Umbilical cord (tissue), 2 donors: Measurements from ENCODE around the gene KRTAP16-1. TPM values are rescaled to one million over a fixed set of nuclear protein-coding genes. Genes with fewer than 3 reads are reported as not detected.
"Not testable (repeated sequence)": the region's sequence is repeated elsewhere in the genome, so short reads cannot be mapped to it uniquely, and the experiment has no call there.

Experiments
- DNase-seq: peaks from one replicate; pipeline ENCODE4 v3.0.0-alpha.2; 2015; ENCODE audit warnings: low spot score
- total RNA-seq: library from RNA; depleted of rRNA; stranded (reverse); fragments of >200 nt; gene quantifications from one replicate; pipeline ENCODE4 v1.2.3, GENCODE V29; 2014; ENCODE audit warnings: low replicate concordance; ENCODE audit not compliant: insufficient read depth

Gene KRTAP16-1, protein sequence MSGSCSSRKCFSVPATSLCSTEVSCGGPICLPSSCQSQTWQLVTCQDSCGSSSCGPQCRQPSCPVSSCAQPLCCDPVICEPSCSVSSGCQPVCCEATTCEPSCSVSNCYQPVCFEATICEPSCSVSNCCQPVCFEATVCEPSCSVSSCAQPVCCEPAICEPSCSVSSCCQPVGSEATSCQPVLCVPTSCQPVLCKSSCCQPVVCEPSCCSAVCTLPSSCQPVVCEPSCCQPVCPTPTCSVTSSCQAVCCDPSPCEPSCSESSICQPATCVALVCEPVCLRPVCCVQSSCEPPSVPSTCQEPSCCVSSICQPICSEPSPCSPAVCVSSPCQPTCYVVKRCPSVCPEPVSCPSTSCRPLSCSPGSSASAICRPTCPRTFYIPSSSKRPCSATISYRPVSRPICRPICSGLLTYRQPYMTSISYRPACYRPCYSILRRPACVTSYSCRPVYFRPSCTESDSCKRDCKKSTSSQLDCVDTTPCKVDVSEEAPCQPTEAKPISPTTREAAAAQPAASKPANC
- total RNA-seq = not detected

DNA sequence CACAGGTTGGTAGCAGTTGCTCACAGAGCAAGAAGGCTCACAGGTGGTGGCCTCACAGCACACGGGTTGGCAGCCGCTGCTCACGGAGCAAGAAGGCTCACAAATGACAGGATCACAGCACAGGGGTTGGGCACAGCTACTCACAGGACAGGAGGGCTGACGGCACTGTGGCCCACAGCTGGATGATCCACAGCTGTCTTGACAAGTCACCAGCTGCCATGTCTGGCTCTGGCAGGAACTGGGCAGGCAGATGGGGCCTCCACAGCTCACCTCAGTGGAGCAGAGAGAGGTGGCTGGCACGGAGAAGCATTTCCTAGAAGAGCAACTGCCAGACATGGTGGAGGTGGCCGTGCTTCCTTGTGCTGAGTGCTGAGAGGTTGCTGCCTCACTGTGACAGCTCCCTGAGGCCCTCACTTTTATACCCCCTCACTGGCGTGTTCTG, at the start of gene KRTAP16-1:
Gene KRTAP16-1, minus strand, starts transcription at position 392 of the 442 bp plus-strand sequence. Its CDS starts 56 bp downstream, at position 336.
- DNase-seq = no peak

DNA sequence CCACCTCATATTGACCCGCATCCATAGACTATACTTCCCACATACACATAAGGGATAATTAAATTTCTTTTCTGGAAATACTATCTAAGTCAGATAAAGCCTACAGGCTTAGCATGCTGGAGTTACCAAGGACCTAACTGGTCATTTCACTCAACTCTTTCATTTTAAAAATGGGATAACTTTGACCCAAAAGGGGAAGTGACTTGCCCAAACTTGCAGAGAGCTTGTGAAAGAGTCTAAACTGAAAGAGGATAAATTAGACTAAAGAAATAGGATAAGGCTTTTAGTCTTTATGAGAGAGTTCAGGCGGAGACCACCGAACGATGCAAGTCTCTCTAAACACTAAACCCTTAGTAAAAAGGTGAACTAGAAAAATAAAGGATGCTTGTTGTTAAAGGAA, 45.4 kb upstream of the KRTAP16-1 start:
- no peak for DNase-seq

DNA sequence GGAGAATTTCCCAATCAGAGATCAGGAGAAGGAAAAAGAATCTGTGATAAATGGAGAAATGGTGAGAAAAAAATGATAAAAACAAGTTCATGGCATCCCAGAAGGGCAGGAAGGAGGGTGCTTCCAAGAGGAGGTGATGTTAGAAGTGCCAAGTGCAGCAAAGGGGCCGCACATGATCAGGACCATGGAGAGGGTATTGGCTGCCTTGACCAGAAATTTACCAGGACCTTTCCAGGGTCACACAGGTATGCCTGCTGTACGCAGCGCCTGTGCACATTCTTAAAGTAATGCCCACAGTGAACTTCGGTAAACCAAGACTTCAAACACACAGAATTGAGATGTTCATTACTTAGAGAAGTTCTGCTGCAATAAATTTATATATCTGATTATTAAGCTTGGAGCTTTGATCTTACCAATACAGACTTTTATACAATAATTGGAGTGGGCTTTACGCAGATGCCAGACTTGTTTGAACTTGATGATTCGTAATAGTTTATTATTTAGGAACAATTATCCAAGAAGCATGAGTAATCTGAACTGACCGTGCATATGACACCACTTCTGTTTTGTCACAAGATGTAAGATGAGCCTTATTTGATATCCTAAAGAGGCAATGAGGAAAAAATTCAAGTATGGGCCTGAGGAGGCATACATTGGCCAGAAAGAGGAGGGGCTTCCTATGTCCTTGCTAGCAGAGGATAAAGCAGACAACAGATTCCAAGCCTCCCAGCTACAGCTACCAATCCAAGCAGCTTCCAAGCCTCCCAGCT, 43.7 kb upstream of the KRTAP16-1 start:
- DNase-seq = no peak

DNA sequence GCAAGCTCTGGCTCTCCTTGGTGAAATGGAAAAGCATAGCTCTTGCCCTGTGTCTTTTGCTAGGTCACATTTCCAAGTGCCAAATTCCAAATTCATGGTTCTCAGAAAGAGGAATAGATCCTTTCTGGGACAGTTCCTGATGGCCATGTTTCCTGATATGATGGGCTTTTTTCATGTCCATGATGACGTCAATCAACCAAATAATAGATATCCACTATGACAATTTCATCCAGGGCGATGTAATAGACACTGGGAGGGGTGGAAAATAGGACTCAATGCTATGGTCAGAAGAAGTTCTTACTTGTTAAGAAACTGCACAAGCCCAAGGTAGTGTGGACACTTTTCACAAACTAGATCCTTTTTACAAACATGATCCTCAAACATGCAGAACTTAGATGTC, 42.1 kb upstream of the KRTAP16-1 start:
- DNase-seq = no peak

DNA sequence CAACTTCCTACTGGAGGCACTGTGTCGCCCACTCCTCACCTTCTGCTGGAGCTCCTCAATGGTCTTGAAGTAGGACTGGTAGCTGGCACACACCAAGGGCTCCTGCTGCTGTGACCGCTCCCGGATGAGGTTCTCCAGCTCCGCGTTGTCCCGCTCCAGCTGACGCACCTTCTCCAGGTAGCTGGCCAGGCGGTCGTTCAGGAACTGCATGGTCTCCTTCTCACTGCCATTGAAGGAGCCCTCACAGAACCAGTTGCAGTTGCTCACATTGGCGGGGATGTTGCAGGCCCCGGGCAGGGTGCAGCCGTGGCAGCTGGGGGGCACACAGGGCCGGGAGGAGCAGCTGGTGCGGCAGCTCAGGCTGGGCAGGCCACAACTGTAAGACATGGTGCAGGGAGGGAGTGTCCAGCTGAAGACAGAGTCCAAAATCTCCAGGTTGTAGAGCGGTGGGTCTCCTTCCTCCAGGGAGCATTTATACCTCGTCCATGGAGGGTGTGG, 41.3 kb upstream of the KRTAP16-1 start, which contains the start of gene KRT33A:
Gene KRT33A, minus strand, starts transcription at position 448 of the 498 bp plus-strand sequence. Its CDS starts 61 bp downstream, at position 387.
- DNase-seq = not testable (repeated sequence)

DNA sequence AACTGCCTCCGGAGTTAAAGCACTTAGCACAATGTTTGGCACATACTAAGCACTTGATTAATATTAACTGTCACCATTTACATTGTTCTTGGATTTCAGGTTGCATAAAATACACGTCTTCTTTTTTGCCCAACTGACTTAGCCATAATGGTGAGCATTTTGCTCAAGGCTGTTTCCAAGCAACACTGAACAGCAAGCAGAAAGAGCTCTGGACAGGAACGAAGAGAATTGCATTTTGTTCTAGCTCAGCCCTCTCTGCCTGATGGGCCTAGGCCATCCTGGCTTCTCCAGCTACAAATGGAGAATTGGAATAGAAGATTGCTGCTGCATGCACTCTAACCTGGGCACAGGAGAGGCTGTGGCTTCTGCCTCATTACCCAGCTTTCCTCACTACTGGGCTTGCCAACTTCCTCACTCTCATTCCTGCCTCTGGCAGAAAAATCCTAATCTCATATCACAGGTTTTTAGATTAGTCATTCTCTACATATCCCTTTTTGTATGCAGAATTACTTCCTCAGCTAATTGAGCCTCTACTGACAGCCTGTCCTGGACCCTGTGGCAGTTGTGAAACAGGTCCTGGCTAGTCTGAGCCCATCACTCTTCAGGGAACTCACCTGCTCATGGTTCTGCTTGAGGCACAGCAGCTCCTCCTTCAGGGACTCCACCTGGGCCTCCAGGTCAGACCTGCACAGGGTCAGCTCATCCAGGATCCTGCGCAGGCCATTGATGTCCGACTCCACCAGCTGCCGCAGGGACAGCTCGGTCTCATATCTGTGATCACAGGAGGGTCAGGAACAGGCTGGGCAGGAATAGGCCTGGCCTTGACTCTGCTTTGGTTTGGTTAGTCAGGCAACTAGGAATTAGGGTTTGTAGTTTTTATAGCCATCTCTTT, 39.0 kb upstream of the KRTAP16-1 start:
- peak; percentile 24 for DNase-seq

DNA sequence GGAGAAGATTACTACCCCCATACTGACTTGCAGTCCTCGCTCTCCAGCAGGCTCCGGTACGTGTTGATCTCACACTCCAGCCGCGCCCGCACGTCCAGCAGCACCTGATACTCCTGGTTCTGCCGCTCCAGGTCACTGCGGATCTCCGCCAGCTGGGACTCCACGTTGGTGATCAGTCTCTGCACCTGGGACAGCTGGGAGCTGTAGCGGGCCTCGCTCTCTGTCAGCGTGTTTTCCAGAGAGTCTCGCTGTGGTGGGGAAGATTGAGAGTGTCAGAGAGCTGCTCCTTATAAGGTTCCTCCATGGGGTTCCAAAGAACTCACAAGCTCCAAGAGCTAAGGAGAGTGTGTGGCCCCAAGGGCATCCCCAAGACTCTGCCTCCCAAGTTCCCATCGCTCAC, 37.3 kb upstream of the KRTAP16-1 start:
- not testable (repeated sequence) for DNase-seq

DNA sequence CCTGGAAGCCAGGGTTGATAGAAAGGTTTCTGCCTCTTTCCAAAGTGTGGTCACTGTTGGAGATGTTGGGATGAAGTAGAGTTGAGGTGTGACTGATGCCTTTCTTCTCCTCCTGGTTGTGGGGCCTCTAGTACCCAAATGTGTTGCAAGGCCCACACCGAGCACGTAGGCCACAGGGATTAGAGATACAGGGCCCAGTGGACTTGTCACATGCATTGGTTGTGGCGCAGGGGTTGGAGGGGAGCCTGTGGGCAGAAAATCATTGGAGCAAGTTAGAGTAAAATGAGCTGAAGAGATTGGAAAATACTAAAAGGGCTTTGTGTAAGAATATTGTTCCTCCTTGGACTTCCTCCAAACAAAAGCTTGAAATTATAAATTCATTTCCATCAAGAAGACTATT, 36.9 kb upstream of the KRTAP16-1 start:
- DNase-seq = no peak

DNA sequence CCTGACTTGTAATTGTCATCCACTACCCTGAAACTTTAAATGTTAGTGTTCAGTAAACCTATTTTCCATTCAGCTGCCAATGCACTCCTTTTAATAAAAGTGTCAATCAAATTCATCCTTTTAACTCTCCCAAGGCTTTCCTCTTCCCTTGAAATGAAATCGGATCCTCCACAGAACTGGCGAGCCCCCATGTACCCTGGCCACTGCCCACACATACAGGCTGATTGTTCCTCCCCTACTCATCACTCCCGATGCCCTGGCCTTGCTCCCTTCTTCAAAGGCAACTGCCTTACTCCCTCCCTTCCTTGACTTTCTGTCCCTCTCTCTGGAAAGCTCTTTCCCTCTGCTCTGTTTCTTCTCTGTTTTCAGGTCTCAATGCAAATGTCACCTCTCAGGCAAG, 33.9 kb upstream of the KRTAP16-1 start:
- no peak for DNase-seq

DNA sequence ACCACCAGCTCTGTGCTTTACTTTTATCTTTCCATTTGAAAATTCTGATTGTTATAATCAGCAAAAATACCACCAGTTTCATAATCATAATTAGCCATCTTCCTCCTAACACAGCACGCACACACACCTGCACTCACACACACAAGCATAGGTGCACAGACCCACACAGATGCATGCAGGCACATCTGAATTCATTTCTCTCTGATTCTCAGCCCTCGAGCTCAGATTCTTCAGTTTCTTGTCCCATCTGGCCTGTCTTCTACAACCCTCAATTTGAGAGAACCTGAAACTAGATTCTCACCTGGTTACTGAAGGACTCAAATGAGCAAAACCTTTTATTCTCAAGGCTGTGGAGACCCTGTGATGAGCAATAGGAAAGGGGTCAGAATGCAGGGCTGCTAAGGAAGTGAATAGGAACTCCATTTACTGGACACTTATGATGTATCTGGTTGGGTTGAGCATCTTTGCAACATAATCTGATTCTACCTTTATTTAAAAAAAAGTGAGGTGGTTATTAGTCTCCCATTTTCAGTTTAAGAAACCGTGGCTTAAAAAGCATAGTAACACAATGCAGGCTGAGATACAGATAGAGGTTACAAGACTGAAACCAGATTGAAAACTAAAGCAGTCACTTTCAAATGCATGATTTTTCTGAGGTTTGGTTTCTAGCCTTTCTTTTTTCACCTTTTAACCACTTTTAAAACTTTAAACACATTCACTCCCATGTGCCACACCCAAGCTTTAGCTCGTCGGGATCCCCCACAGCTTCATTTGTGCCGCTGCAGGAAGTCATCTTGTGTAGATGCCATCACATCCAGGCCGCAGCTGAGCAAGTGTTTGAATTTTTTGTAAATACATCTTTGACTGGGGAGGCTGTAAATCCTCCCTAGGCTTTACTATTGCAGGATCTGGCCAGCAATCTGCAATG, 32.1 kb upstream of the KRTAP16-1 start:
- no peak for DNase-seq

DNA sequence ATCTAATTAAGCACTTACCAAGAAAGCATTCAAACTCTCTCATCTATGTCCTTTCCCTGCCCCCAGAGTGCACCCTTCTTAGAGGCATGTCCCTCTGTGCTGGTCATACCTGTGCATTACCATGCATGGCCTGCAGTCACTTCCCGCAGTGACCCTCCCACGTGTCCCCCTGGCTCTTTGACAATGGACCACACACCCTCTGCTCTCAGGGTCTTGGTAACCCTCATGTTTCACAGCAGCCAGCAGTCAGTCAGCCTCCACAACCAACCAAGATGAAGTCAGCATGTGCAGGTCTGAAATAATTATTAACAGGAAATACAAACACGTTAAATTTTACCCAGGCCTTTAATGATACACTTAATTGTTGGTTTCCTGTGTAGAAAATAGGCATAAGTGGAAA, 31.4 kb upstream of the KRTAP16-1 start:
- DNase-seq = no peak

DNA sequence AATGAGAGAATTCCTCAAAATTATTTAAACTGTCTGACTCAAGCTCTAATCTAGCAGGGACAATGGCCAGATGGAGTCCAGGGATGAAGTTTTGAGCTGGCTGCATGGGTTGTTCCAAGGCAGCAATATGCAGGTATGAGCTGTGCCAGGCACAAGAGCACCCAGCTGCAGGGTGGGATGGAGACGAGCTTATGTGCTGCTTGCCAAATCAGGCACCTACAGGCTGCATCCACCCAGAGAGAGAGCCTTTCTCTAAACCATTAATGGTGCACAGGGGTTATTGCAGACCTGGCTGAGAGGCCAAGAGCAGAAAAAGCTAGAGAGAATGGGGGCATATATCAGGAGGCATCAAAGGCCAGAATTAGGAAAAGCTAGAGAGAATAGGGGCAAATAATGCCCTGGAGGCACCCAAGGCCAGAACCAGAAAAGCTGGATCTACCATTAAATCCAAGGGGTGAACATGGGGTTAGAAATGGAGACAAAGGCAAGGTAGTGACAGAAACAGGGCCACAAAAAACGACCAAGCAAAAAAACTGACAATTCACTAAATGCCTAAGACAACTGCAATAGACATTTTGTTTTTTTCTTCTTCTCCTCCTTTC, 30.6 kb upstream of the KRTAP16-1 start:
- no peak for DNase-seq

DNA sequence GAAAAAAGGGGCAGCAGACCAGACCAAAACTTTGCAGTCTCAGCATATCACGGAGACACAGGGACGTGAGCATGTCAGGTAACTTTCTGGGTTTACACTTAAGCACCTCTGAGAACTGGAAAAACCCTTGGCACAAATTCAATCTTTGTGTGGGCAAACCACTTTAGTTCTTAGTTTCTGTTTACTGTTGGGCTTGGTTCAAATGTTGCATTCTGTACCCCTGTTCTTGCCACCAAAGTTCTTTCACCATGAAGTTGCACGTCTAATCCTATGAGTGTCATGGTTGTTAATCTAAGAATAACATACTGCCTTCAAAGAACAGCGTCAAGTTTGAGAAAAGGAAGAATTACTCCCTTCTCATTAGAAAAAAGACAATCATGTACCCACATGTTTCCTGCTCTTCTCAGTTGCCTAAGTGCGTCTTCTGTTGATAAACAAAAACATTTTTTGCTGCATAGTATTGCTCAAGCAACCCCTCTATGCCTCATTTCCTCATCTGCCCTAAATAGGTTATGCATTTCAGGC, 29.9 kb upstream of the KRTAP16-1 start:
- DNase-seq = peak; percentile 27

DNA sequence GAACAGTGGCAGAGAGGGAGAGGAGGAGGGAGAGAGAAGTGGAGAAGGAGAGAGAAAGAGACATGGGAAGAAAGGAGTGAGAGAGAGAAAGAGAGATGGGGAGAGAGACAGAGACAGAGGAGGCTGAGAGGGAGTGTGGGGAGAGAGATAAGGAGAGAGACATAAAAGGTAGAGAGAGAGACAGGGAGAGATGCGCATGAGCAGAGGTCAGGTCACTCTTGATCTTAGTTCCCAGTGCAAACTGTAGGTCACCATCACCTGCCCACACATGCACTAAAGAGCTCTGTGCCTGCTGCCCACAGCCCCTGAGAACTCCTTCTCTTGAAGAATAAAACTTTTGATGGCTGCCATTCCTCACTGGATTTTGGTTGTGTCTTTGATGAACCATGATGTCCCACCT, 26.6 kb upstream of the KRTAP16-1 start:
- DNase-seq = no peak

DNA sequence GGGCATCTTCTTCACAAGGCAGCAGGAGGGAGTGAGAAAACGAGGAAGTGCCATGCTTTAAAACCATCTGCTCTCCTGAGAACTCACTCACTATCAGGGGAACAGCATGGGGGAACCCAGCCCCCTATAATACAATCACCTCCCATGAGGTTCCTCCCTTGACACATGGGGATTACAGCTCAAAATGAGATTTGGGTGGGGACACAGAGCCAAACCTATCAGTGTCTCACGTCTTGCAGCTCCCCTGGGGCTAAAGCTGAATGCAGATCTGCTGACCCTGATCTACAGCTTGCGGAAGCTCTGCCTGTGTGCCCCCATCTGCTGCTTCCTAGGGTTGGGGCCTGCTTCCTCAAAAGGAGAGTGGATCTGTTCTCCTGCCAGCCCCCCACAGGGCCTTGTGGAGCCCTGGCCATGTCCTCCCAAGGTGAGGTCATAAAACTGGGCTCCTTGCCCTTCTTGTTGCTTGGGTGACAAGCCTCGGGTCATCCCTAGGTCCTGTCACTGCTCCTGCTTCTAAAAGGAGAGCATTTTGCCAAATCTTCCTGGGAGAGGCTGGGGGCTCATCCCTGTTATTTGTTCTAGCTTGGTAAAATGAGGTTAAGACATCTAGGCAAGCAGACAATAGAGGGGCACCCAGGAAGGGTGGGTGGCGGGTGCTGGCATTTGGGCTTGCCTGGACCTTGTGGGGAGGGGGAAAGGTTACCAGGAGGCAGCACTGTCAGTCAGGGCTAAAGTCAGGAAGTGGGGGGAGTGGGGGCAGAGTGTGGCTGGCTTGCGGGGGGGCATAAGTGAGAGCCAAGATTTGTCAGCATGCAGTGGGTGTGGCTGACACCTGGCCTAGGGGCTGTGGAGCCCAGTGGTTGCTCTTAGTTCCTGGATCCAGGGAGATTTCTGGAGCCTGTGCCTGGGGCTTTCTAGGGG, 25.5 kb upstream of the KRTAP16-1 start:
- no peak for DNase-seq

DNA sequence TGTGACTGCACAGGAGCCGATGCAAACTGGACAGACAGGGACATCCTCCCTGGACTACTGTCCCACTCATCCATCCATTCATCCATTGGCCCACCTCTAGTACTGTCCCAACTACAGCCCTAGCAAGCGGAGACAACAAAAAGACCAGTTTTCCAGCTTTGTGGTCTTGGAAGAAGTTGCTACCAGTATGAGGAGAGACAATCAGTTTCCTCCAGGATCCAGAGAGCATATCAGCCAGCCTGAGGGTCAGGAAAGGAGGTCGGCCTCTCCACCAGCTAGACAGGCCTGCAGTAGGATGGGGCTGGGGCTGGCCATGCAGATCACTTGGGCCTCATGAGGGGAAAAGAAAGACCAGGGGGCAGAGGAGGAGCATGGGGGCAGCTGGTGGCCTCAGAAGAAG, 24.7 kb upstream of the KRTAP16-1 start:
- DNase-seq = no peak

DNA sequence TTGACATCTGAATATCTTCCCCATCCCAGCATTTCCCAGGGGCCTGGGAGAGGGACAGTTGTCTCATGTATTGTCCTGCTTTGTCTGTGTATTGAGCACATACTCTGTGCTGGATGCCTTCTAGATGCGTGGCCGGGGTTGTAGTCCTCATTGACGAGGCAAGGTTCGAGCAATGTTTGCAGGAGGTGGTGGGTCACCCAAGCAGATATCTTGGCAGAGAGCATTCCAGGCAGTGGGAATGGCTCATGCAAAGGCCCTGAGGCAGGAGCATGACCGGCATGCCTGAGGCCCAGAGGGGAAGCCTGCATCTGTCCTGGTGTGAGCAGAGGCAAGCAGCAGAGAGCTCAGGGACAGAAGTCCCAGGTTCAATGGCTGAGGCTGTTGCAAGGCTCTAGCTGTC, 24.0 kb upstream of the KRTAP16-1 start:
- DNase-seq = no peak

DNA sequence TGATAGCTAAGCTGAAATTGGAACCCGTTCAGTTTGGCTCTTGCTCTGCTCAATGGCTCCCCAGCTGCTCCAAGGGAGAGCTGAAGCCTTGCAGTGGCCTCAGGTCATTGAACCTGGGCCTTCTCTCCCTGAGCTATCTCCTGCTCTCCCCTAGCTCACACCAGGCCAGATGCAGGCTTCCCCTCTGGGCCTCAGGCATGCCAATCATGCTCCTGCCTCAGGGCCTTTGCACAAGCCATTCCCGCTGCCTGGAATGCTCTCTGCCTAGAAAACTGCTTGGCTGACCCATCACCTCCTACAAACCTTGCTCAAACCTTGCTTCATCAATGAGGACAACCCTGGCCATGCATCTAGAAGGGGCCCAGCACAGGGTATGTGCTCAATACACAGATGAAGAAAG, 23.1 kb upstream of the KRTAP16-1 start:
- no peak for DNase-seq
